MCF 10A (cell line): ENCODE results near the gene PORCN. TPM values are rescaled to one million over a fixed set of nuclear protein-coding genes. Genes with fewer than 3 reads are reported as not detected.
"Not testable (repeated sequence)": the region's sequence is repeated elsewhere in the genome, so short reads cannot be mapped to it uniquely, and the experiment has no call there.

Experiments used
- BruUV-seq: library from RNA; stranded (reverse); fragments of 400-500 nt; replicated peaks from 2 replicates; lab custom pipeline; 2021; lab: Mats Ljungman, UMichigan
- CTCF ChIA-PET: fragments of 300-600 bp; sonication (Branson Sonifier 250); formaldehyde crosslinking; extraction: SDS; loops from one replicate; lab custom pipeline; 2021; ENCODE audit warnings: antibody characterized with exemption, inconsistent platforms; lab: Yijun Ruan, JAX
- POLR2A ChIA-PET: fragments of 300-600, 350-650 bp; sonication (Branson Sonifier 250); formaldehyde crosslinking; extraction: SDS; loops from one replicate; lab custom pipeline; 2020; ENCODE audit warnings: antibody characterized with exemption, inconsistent platforms; lab: Yijun Ruan, JAX
- DNase-seq: peaks from one replicate; pipeline ENCODE4 v3.0.0-alpha.2; 2018; ENCODE audit not compliant: unreplicated experiment
- H3K27ac Mint-ChIP-seq: one replicate; pipeline ENCODE4 v1.8.0; 2022; ENCODE audit warnings: mild to moderate bottlenecking, low read depth, mixed read lengths; ENCODE audit not compliant: unreplicated experiment
- H3K27me3 Mint-ChIP-seq: one replicate; pipeline ENCODE4 v1.8.0; 2022; ENCODE audit warnings: mixed read lengths; ENCODE audit not compliant: insufficient read depth, unreplicated experiment
- H3K36me3 Mint-ChIP-seq: one replicate; pipeline ENCODE4 v1.8.0; 2022; ENCODE audit warnings: mild to moderate bottlenecking, moderate library complexity, mixed read lengths; ENCODE audit not compliant: insufficient read depth, unreplicated experiment
- H3K4me1 Mint-ChIP-seq: one replicate; pipeline ENCODE4 v1.8.0; 2022; ENCODE audit warnings: mixed read lengths; ENCODE audit not compliant: insufficient read depth, unreplicated experiment
- H3K4me3 Mint-ChIP-seq: one replicate; pipeline ENCODE4 v1.8.0; 2022; ENCODE audit warnings: mild to moderate bottlenecking, moderate library complexity, mixed read lengths; ENCODE audit not compliant: unreplicated experiment
- H3K9me3 Mint-ChIP-seq: one replicate; pipeline ENCODE4 v1.8.0; 2022; ENCODE audit warnings: mixed read lengths; ENCODE audit not compliant: unreplicated experiment
- intact Hi-C: fragments of 100-400 bp; cut with micrococcal nuclease; formaldehyde crosslinking; loops from 2 replicates; pipeline ENCODE4 v1.14.1; 2022
- total RNA-seq: library from RNA; stranded (reverse); gene quantifications from 2 replicates; pipeline ENCODE4 v1.2.3, GENCODE V29; 2022
- TF ChIP-seq, protein P1 (sequence below): fragments of 200-600 bp; IDR thresholded peaks from one replicate; pipeline ENCODE4 v1.8.0; 2022; ENCODE audit warnings: antibody characterized with exemption, mild to moderate bottlenecking; ENCODE audit not compliant: unreplicated experiment

The PORCN gene
- total RNA-seq, 1 experiment from 2014 or later: 29.2 TPM

GRCh38 chrX:48540480-48540879, 31.7 kb downstream of the PORCN start:
- Mint-ChIP-seq H3K27me3 (no peaks in the 10 kb centered on the region), H3K27ac (peak overlapping the region; percentile 87), H3K4me1 (peaks cover 11% of the 10 kb centered on the region), H3K36me3 (peaks cover 44% of the 10 kb centered on the region), H3K9me3 (peaks cover 15% of the 10 kb centered on the region), H3K4me3 (peak overlapping the region; percentile 83)
- TF ChIP-seq, protein P1, sequence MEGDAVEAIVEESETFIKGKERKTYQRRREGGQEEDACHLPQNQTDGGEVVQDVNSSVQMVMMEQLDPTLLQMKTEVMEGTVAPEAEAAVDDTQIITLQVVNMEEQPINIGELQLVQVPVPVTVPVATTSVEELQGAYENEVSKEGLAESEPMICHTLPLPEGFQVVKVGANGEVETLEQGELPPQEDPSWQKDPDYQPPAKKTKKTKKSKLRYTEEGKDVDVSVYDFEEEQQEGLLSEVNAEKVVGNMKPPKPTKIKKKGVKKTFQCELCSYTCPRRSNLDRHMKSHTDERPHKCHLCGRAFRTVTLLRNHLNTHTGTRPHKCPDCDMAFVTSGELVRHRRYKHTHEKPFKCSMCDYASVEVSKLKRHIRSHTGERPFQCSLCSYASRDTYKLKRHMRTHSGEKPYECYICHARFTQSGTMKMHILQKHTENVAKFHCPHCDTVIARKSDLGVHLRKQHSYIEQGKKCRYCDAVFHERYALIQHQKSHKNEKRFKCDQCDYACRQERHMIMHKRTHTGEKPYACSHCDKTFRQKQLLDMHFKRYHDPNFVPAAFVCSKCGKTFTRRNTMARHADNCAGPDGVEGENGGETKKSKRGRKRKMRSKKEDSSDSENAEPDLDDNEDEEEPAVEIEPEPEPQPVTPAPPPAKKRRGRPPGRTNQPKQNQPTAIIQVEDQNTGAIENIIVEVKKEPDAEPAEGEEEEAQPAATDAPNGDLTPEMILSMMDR: no peak
- ChIA-PET POLR2A (interaction anchor here (0.6 to 2.6 kb wide), 15 partner anchors 10 to 457 kb away, joined by 3 to 17 read pairs (median 5); partner anchors contain the start of genes EBP, FTSJ1 and RBM3), CTCF (interaction anchor here (0.6 to 1.3 kb wide), 8 partner anchors 8 to 219 kb away, joined by 3 to 6 read pairs (median 3); no protein-coding TSS in a partner anchor)
- intact Hi-C loops: no loop called here
- DNase-seq: no peak
- TSS peak; percentile 28 for BruUV-seq

GRCh38 chrX:48541140-48541814, 32.5 kb downstream of the PORCN start:
- H3K9me3 Mint-ChIP-seq: peaks cover 15% of the 10 kb centered on the region
- DNase-seq: no peak
- TF ChIP-seq, protein P1: no peak
- peaks cover 48% of the 10 kb centered on the region for H3K36me3 Mint-ChIP-seq
- intact Hi-C loops: no loop called here
- ChIA-PET POLR2A (interaction anchor here (0.6 to 2.2 kb wide), 3 partner anchors 17 to 51 kb away, joined by 3 to 7 read pairs (median 7); no protein-coding TSS in a partner anchor), CTCF (interaction anchor here (0.6 kb wide), 1 partner anchor 51 kb away, joined by 3 read pairs; no protein-coding TSS in a partner anchor)
- no TSS peak for BruUV-seq
- H3K4me1 Mint-ChIP-seq: peaks cover 11% of the 10 kb centered on the region
- H3K4me3 Mint-ChIP-seq: peak overlapping the region; percentile 83
- no peaks in the 10 kb centered on the region for H3K27me3 Mint-ChIP-seq
- H3K27ac Mint-ChIP-seq: no peak overlapping the region

DNA sequence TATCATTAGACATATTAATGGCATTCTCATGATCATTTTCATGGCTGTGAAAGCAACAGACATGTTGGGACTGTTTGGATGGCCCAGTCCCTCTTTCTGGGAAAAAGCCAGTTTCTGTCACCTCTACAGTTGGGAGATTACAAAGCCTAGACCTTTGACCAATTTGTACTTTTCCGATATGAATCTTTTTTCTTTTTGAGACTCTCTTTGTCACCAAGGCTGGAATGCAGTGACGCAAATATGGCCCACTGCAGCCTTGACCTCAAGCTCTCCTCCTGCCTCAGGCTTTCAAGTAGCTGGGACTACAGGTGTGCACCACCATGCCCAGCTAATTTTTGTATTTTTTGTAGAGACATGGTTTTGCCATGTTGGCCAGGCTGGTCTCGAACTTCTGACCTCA, 40.1 kb downstream of the PORCN start:
- H3K36me3 Mint-ChIP-seq: peaks cover 61% of the 10 kb centered on the region
- peaks cover 6% of the 10 kb centered on the region for H3K9me3 Mint-ChIP-seq
- H3K4me3 Mint-ChIP-seq: no peak overlapping the region
- no peaks in the 10 kb centered on the region for H3K27me3 Mint-ChIP-seq
- TF ChIP-seq, protein P1: no peak
- no peak overlapping the region for H3K27ac Mint-ChIP-seq
- intact Hi-C loops: no loop called here
- ChIA-PET CTCF (interaction anchor here (1.2 kb wide), 1 partner anchor 9 kb away, joined by 5 read pairs; the partner anchor contains the start of gene TBC1D25), POLR2A (no interaction called here)
- DNase-seq: no peak
- H3K4me1 Mint-ChIP-seq: peaks cover 6% of the 10 kb centered on the region
- BruUV-seq: no TSS peak

GRCh38 chrX:48555731-48556325, 47.0 kb downstream of the PORCN start:
- H3K36me3 Mint-ChIP-seq: peaks cover 48% of the 10 kb centered on the region
- H3K27me3 Mint-ChIP-seq, H3K4me3 Mint-ChIP-seq, H3K4me1 Mint-ChIP-seq, intact Hi-C loops, CTCF ChIA-PET, BruUV-seq, H3K27ac Mint-ChIP-seq, POLR2A ChIA-PET, H3K9me3 Mint-ChIP-seq, DNase-seq: not testable (repeated sequence)
